Endothelial cell (in vitro differentiated cells): Measurements from ENCODE around the gene PTGES3. TPM values are rescaled to one million over a fixed set of nuclear protein-coding genes. Genes with fewer than 3 reads are reported as not detected.

Experiments used
- DNase-seq: peaks from one replicate; pipeline ENCODE4 v3.0.0; 2021; ENCODE audit warnings: low spot score
- H3K27ac Mint-ChIP-seq: one replicate; pipeline ENCODE4 v1.8.0; 2021; ENCODE audit warnings: mixed read lengths, inconsistent platforms; ENCODE audit not compliant: unreplicated experiment
- H3K27me3 Mint-ChIP-seq: one replicate; pipeline ENCODE4 v1.8.0; 2021; ENCODE audit warnings: mild to moderate bottlenecking, moderate library complexity, mixed read lengths, inconsistent platforms; ENCODE audit not compliant: unreplicated experiment
- H3K36me3 Mint-ChIP-seq: one replicate; pipeline ENCODE4 v1.8.0; 2021; ENCODE audit warnings: mild to moderate bottlenecking, low read depth, mixed read lengths, inconsistent platforms; ENCODE audit not compliant: unreplicated experiment
- H3K4me1 Mint-ChIP-seq: one replicate; pipeline ENCODE4 v1.8.0; 2021; ENCODE audit warnings: mild to moderate bottlenecking, mixed read lengths, inconsistent platforms; ENCODE audit not compliant: unreplicated experiment
- H3K4me3 Mint-ChIP-seq: one replicate; pipeline ENCODE4 v1.8.0; 2021; ENCODE audit warnings: mild to moderate bottlenecking, mixed read lengths, inconsistent platforms; ENCODE audit not compliant: unreplicated experiment
- H3K9me3 Mint-ChIP-seq: one replicate; pipeline ENCODE4 v1.8.0; 2021; ENCODE audit warnings: mixed read lengths, inconsistent platforms; ENCODE audit not compliant: unreplicated experiment
- CTCF ChIP-seq: fragments of 200-600 bp; sonication (generic); IDR thresholded peaks from one replicate; pipeline ENCODE4 v1.5.0; 2021; ENCODE audit warnings: antibody characterized with exemption; ENCODE audit not compliant: unreplicated experiment
- total RNA-seq: library from RNA; stranded (reverse); fragmentation: NEBNext Ultra II Directional; extraction: Animal tissue kit (Norgen Biotek cat#: 25700); gene quantifications from one replicate; pipeline ENCODE4 v1.2.1, GENCODE V29; 2021; ENCODE audit not compliant: unreplicated experiment

PTGES3 gene
- total RNA-seq, 1 donor from 2014 or later: 165 TPM

- Mint-ChIP-seq H3K9me3 (no peaks in the 10 kb centered on the region), H3K36me3 (peaks cover 23% of the 10 kb centered on the region), H3K4me1 (peaks cover 45% of the 10 kb centered on the region), H3K27me3 (peaks cover 15% of the 10 kb centered on the region), H3K4me3 (peak overlapping the region; percentile 94), H3K27ac (peak overlapping the region; percentile 92)
- DNase-seq: peak; percentile 61
- no peak for TF ChIP-seq CTCF
These were observed 52.0 kb downstream of the PTGES3 start for GRCh38 chr12:56635806-56636674.

DNA sequence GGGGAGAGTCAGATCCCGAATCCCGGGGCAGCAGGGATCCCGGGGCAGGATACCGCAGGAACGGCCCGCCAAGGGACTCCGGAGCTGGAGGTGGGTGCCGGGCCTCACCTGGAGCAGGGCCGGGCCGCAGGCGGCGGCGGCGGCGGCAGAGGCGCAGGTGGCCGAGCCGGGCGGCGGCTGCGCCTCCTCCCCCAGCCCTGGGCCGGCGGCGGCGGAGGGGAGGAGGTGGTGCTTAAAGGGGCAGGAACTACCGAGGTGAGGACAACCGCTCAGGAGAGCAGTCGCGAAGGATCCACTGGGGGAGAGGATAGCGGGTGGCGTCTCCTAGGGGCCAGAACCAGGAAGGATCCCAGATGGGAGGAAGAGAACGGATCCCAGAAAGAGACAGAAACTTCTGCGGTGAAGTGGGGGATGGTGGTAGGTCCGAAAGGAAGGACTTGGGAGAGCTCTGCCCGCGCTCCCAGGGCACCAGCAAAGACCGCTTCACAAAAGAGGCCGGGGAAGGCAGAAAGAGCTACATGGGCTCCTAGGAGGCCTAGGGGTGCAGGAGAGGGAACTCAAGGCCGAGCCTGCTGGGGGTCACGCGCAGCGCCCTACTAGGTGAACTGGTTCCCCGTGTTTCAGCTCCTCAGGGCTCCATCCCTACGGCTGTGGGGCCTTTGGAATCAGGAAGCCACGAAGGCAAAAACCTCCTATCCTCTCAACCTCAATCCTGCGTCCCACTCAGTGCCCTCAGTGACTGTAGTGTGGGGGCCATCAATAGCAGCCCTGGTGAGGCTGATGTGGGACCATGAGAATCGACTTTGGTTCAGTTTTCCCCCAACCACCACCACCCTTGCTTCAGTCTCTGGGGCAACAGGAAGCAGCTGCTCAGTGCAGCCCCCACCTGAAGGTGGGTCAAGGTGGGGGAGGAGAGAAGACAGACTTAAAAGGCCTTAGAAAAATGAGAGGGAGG lies 53.0 kb downstream of the PTGES3 start:
- peaks cover 18% of the 10 kb centered on the region for H3K36me3 Mint-ChIP-seq
- peak overlapping the region; percentile 98 for H3K4me3 Mint-ChIP-seq
- peaks cover 12% of the 10 kb centered on the region for H3K27me3 Mint-ChIP-seq
- no peaks in the 10 kb centered on the region for H3K9me3 Mint-ChIP-seq
- TF ChIP-seq CTCF: no peak
- peak overlapping the region; percentile 83 for H3K27ac Mint-ChIP-seq
- DNase-seq: peak; percentile 53
- peaks cover 52% of the 10 kb centered on the region for H3K4me1 Mint-ChIP-seq

DNA sequence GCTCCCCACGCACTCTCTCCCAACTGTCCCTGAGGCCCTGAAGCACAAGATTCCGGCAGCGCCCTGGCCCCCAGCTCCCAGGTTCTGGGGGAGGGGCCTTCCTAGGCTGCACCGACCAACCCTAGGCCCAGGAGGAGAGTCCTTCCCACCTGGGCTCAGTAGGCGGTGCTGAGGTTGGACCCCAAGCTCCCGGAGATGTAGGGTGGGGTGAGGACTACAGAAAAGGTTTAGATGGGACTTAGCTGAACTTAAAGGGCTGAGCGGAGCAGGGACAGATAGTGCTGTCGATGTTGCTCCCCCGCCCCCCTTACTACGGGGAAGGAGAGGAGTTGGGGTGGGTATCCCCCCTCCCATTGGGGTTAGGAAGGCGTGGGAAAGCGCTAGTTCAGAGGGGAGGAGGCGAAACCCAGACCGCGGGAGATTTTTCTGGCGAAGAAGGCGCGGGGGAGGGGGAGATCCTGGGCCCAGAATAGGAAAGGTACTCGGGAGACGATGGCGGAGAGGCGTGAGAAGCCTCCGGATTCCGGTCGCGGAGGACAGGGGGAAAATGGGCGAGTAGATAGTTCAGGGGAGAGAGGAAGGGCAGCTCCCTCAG lies 53.7 kb downstream of the PTGES3 start:
- H3K4me3 Mint-ChIP-seq: peak overlapping the region; percentile 98
- peaks cover 53% of the 10 kb centered on the region for H3K4me1 Mint-ChIP-seq
- peak overlapping the region; percentile 74 for H3K27ac Mint-ChIP-seq
- peaks cover 13% of the 10 kb centered on the region for H3K27me3 Mint-ChIP-seq
- TF ChIP-seq CTCF: no peak
- peaks cover 14% of the 10 kb centered on the region for H3K36me3 Mint-ChIP-seq
- peak; percentile 31 for DNase-seq
- H3K9me3 Mint-ChIP-seq: no peaks in the 10 kb centered on the region

DNA sequence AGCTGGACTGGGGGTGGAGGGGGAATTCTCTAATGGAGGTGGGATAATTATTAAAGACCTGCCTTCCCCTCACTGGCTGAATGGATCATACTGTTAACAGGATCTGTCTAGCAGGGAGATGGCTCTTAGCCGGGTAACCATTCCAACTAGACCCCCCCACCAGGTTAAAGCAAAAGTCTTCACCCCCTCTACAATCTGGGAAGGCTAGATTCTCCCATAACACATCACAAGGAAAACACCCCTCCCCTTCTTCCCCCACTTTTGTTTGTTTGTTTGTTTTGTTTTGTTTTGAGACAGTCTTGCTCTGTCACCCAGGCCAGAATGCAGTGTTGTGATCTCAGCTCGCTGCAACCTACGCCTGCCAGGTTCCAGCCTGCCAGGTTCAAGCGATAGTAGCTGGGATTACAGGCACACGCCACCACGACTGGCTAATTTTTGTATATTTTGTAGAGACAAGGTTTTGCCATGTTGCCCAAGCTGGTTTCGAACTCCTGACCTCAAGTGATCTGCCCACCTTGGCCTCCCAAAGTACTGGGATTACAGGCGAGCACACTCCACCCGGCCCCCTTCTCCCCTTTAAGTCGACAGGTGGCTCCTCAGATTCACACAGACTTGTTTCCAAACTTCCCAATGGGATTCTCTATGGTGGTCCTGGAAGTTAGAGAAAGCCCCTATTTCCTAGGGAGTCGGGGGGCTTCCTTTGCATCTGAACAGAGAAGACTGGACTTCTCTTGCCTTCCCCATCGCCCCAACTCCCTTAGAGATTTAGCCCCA lies 54.4 kb downstream of the PTGES3 start:
- H3K4me1 Mint-ChIP-seq: peaks cover 55% of the 10 kb centered on the region
- H3K36me3 Mint-ChIP-seq: peaks cover 10% of the 10 kb centered on the region
- H3K4me3 Mint-ChIP-seq: peak overlapping the region; percentile 98
- no peaks in the 10 kb centered on the region for H3K9me3 Mint-ChIP-seq
- peaks cover 16% of the 10 kb centered on the region for H3K27me3 Mint-ChIP-seq
- H3K27ac Mint-ChIP-seq: peak overlapping the region; percentile 38
- TF ChIP-seq CTCF: no peak
- no peak for DNase-seq
